ENCODE data around the gene CLCN2. TPM values are rescaled to one million over a fixed set of nuclear protein-coding genes. Genes with fewer than 3 reads are reported as not detected.

CLCN2 gene
- polyA plus RNA-seq, 2 of the 4 experiments (the other 2 are of a cell fraction): 2.2 to 5.4 TPM

DNA sequence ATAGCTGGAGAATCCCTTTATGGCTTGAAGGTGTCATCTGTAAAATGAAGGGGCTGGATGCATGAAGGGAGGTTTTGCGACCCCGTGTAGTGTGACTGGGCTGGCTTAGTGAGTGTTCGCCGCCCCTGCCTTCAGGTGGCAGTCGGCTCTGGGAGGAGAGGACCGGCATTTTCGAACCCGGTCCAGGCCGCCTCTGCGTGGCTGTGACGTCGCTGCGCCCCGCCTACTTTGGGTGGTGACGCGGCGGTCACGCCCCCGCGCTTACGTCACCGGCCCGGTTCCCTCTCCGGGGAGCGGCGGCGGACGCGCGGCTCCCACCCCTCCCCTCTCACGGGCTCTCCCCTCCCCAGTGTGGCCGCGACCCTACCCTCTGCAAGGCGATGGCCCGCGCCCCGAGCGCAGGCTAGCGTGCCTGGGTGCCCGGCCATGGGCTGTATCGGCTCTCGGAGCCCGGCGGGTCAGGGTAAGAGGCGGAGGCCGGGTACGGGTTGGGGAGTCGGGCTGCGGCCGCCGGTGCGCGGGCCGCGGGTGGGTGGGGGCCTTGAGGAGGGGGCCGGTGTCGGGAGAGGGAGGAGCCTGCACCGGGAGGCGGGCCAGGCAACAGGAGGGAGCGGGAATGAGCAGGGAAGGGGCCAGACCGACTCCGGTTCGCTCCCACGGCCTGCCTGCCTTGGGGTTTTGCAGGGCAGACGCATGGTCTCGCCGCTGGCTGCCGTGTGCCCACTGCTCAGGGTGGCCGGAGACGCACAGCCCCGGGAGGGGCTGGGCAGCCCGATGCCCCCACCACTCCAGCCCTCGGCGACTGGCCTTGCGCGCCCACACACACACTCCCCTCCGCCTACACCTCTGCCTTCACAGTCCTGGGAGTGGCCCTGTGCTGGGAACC lies 25.5 kb downstream of the CLCN2 start (continued):
- peak; percentile 94 for TF ChIP-seq POLR2AphosphoS2 (conservative IDR thresholded peaks at IDR 0.05; ENCODE audit: low read length)
- TF ChIP-seq JUNB (IDR thresholded peaks at IDR 0.05): no peak
- TF ChIP-seq KDM5A (IDR thresholded peaks at IDR 0.05): no peak
- TF ChIP-seq SMC3 (IDR thresholded peaks at IDR 0.05): no peak
- no peak for TF ChIP-seq KDM1A (IDR thresholded peaks at IDR 0.05; ENCODE audit: low read depth)
- TF ChIP-seq, protein P1, sequence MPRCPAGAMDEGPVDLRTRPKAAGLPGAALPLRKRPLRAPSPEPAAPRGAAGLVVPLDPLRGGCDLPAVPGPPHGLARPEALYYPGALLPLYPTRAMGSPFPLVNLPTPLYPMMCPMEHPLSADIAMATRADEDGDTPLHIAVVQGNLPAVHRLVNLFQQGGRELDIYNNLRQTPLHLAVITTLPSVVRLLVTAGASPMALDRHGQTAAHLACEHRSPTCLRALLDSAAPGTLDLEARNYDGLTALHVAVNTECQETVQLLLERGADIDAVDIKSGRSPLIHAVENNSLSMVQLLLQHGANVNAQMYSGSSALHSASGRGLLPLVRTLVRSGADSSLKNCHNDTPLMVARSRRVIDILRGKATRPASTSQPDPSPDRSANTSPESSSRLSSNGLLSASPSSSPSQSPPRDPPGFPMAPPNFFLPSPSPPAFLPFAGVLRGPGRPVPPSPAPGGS (IDR thresholded peaks at IDR 0.05): peak; percentile 24; the same call in 1 of the 3 replicates
- TF ChIP-seq HOXB5 (CRISPR knock-in tag; IDR thresholded peaks at IDR 0.05): peak; percentile 32; the same call in 1 of the 2 replicates
- TF ChIP-seq, protein P2, sequence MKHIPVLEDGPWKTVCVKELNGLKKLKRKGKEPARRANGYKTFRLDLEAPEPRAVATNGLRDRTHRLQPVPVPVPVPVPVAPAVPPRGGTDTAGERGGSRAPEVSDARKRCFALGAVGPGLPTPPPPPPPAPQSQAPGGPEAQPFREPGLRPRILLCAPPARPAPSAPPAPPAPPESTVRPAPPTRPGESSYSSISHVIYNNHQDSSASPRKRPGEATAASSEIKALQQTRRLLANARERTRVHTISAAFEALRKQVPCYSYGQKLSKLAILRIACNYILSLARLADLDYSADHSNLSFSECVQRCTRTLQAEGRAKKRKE (CRISPR knock-in tag; IDR thresholded peaks at IDR 0.05; ENCODE audit: low read depth): no peak
- no peak for TF ChIP-seq HOXB13 (CRISPR knock-in tag; IDR thresholded peaks at IDR 0.05; ENCODE audit: low read depth)
- no peak for TF ChIP-seq EHF (CRISPR knock-in tag; IDR thresholded peaks at IDR 0.05)
- no peak for TF ChIP-seq ZFP36 (IDR thresholded peaks at IDR 0.05; ENCODE audit: borderline replicate concordance, partially characterized antibody)
- TF ChIP-seq FOSB (CRISPR knock-in tag; IDR thresholded peaks at IDR 0.05): peak; percentile 78
- no peak for TF ChIP-seq CBX8 (IDR thresholded peaks at IDR 0.05)

DNA sequence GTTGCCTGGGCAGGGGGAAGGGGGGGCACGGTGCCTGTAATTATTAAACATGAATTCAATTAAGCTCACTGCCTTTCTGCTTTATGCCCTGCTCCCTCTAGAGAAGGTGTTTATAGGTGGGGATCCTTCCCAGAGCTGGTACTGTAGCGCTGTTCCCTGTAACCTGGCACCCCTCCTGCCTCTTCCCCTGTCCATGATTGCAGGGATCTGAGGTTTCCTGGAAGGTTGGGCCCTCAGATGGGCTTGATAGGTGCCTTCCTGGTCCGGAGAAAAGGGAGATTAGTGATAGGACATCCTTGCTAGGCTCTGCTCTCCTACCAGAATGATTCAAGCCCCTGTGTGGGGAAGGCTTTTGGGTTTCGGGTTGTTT lies 26.1 kb downstream of the CLCN2 start:
- peak overlapping the region; percentile 96 for H3K4me2 ChIP-seq
- ChIA-PET CTCF (interaction anchor here (0.7 to 0.9 kb wide), 2 partner anchors 9 to 26 kb away, joined by 3 read pairs; partner anchors contain the start of genes CLCN2 and POLR2H), POLR2A (no interaction called here)

DNA sequence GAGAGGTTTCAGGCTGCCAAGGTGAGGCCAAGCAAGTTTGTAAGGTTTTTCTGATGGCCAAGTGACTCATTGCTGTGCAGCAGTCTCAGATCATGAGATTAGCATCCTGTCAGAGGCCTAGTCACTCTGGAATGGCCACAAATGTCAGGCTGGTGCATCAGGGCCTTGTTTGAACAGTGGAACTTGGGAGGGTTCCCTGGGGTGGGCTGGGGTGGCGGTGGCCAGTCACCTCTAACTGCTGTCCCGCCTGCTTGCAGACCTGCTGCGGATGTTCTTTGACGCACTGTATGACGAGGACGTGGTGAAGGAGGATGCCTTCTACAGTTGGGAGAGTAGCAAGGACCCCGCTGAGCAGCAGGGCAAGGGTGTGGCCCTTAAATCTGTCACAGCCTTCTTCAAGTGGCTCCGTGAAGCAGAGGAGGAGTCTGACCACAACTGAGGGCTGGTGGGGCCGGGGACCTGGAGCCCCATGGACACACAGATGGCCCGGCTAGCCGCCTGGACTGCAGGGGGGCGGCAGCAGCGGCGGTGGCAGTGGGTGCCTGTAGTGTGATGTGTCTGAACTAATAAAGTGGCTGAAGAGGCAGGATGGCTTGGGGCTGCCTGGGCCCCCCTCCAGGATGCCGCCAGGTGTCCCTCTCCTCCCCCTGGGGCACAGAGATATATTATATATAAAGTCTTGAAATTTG lies 26.8 kb downstream of the CLCN2 start:
- 81% methylated on average over 15 of the region's 15 CpGs for WGBS (ENCODE audit: missing lambda C conversion rate)
- ChIA-PET CTCF (interaction anchor here (0.7 to 0.9 kb wide), 2 partner anchors 8 to 27 kb away, joined by 3 read pairs; partner anchors contain the start of genes CLCN2 and POLR2H), POLR2A (no interaction called here)

More for the DNA sequence above, 26.1 kb downstream of the CLCN2 start:
- no peaks in the 10 kb centered on the region for H3K9me3 ChIP-seq
- ATAC-seq (peak; percentile 33 to 45), DNase-seq (ENCODE audit: low read depth in 1 of 2, low spot score in 1 of 2) (peak; percentile 15 to 38), FAIRE-seq (no peak)
- no peak overlapping the region for H3K4me3 ChIP-seq
- 70% methylated on average over 4 of the region's 4 CpGs for WGBS (ENCODE audit: missing lambda C conversion rate)
- peaks cover 54% of the 10 kb centered on the region; the same call in 2 of the 3 replicates for H3K4me1 ChIP-seq
- no peak for TF ChIP-seq ZC3H11A (IDR thresholded peaks at IDR 0.05)
- peak overlapping the region in 1 of 2 experiments; percentile 97; a peak in 3 of 6 replicates for H3K27ac ChIP-seq

DNA sequence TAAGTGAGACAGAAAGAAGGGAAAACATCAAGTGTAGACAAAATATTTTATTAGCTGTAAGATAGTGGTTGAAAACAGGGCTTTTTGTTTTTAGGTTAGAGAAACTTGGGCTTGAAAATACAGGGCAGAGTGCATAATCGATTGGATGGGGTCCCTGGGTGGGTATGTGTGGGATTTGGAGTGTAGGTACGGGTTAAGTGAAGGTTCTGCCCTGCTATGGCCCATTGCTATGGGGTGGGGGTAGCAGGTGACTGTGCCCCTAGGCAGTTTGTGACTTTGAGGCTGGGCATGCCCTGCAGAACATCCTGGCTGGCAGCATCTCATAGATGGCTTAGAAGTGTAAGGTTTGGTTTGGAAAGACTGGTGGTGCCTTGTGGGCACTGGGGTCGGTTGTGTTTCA lies 27.7 kb downstream of the CLCN2 start:
- CTCF ChIA-PET: no interaction called here
- no peak for DNase-seq (ENCODE audit: low read depth in 1 of 2, low spot score in 1 of 2)
- no peak for ATAC-seq
- Histone ChIP-seq H3K27ac (0 out of 6 replicates have a peak overlapping the region, but pooled peaks of 1 of the 2 experiments have one; percentile 1), H3K9me3 (no peaks in the 10 kb centered on the region), H3K4me1 (peaks cover 54% of the 10 kb centered on the region; the same call in 2 of the 3 replicates), H3K4me3 (no peak overlapping the region), H3K4me2 (no peak overlapping the region)
- 72% methylated on average over 3 of the region's 3 CpGs for WGBS (ENCODE audit: missing lambda C conversion rate)
- POLR2A ChIA-PET: no interaction called here
- no peak for FAIRE-seq
- TF ChIP-seq HDAC2 (IDR thresholded peaks at IDR 0.05) (no peak), TP53 (CRISPR knock-in tag; IDR thresholded peaks at IDR 0.05) (no peak), CEBPB (IDR thresholded peaks at IDR 0.05) (no peak), HOXA7 (CRISPR knock-in tag; IDR thresholded peaks at IDR 0.05) (no peak), ZNF302 (CRISPR knock-in tag; IDR thresholded peaks at IDR 0.05) (no peak), FOXS1 (CRISPR knock-in tag; IDR thresholded peaks at IDR 0.05) (no peak), ZC3H11A (IDR thresholded peaks at IDR 0.05) (no peak), NPAS2 (CRISPR knock-in tag; IDR thresholded peaks at IDR 0.05; ENCODE audit: borderline replicate concordance) (no peak), BHLHE40 (IDR thresholded peaks at IDR 0.05; ENCODE audit: low read depth, low read length) (no peak)
- TF ChIP-seq, protein P1 (IDR thresholded peaks at IDR 0.05): no peak
- TF ChIP-seq, protein P3, sequence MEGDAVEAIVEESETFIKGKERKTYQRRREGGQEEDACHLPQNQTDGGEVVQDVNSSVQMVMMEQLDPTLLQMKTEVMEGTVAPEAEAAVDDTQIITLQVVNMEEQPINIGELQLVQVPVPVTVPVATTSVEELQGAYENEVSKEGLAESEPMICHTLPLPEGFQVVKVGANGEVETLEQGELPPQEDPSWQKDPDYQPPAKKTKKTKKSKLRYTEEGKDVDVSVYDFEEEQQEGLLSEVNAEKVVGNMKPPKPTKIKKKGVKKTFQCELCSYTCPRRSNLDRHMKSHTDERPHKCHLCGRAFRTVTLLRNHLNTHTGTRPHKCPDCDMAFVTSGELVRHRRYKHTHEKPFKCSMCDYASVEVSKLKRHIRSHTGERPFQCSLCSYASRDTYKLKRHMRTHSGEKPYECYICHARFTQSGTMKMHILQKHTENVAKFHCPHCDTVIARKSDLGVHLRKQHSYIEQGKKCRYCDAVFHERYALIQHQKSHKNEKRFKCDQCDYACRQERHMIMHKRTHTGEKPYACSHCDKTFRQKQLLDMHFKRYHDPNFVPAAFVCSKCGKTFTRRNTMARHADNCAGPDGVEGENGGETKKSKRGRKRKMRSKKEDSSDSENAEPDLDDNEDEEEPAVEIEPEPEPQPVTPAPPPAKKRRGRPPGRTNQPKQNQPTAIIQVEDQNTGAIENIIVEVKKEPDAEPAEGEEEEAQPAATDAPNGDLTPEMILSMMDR (IDR thresholded peaks at IDR 0.05): no peak
- TF ChIP-seq, protein P4, sequence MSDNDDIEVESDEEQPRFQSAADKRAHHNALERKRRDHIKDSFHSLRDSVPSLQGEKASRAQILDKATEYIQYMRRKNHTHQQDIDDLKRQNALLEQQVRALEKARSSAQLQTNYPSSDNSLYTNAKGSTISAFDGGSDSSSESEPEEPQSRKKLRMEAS (IDR thresholded peaks at IDR 0.05): no peak

More for the DNA sequence above, 26.8 kb downstream of the CLCN2 start:
- DNase-seq (ENCODE audit: low read depth in 1 of 2, low spot score in 1 of 2): peak; percentile 28 to 48
- Histone ChIP-seq H3K27ac (peak overlapping the region in 1 of 2 experiments; percentile 34; a peak in 1 of 6 replicates), H3K4me1 (peaks cover 54% of the 10 kb centered on the region; the same call in 2 of the 3 replicates), H3K4me2 (no peak overlapping the region), H3K9me3 (no peaks in the 10 kb centered on the region), H3K4me3 (no peak overlapping the region)
- TF ChIP-seq FOSL2 (IDR thresholded peaks at IDR 0.05): no peak
- peak; percentile 29; the same call in 1 of the 2 replicates for TF ChIP-seq FOSL2 (CRISPR knock-in tag; IDR thresholded peaks at IDR 0.05)
- no peak for TF ChIP-seq KDM5A (IDR thresholded peaks at IDR 0.05)
- ATAC-seq: peak; percentile 0 to 27; a peak in 3 of 6 replicates
- FAIRE-seq: no peak

Data from A549 (cell line).